HL-60 (cell line): ENCODE measurements around the gene OSBPL5.

Experiments used
- GABPA ChIP-seq: IDR thresholded peaks from 2 replicates; pipeline ENCODE4 v1.6.1; 2012; ENCODE audit warnings: low read depth
- POLR2AphosphoS5 ChIP-seq: IDR thresholded peaks from 2 replicates; pipeline ENCODE4 v1.6.1; 2012; ENCODE audit warnings: low read depth
- SPI1 ChIP-seq: IDR thresholded peaks from 2 replicates; pipeline ENCODE4 v1.6.1; 2012; ENCODE audit warnings: low read depth, mild to moderate bottlenecking, borderline replicate concordance
- TF ChIP-seq, protein P1 (sequence below): IDR thresholded peaks from one replicate; pipeline ENCODE4 v1.5.1; 2011; ENCODE audit warnings: low read length, control low read depth, inconsistent platforms; ENCODE audit not compliant: insufficient read depth
- TF ChIP-seq, protein P2 (sequence below): IDR thresholded peaks from 2 replicates; pipeline ENCODE4 v1.6.1; 2012; ENCODE audit warnings: low read depth; ENCODE audit not compliant: insufficient replicate concordance

DNA sequence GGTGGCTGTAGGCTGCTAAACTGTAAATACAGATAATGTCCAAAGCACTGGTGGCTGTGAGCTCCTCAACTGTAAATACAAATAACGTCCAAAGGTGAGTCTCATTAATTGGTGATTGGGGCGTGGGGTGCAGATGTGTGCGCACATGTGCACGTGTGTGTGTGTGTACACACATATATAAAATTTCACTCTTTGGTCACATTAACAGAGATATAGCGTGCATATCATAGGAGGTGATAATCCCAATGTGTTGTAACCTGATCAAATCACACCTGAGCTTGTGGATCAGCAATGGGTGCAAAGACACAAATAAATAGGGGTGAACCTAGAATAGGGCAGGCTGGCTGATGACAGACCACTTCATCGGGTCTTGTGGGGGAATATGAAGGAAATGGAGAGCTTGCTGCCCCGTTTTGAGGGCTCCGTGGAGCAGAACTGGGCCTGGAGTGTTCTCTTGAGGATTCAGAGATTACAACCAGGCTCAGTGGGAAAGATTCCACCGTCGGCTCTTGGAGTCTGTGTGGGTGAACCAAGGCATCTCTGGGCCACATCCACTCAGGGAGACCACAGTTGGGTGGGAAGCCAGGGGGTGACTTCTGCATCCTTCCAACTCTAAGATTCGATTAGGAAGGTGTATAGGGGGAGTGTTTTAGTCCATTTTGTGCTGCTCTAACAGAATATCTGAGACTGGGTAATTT, 24.9 kb upstream of the OSBPL5 start:
- TF ChIP-seq, protein P1, sequence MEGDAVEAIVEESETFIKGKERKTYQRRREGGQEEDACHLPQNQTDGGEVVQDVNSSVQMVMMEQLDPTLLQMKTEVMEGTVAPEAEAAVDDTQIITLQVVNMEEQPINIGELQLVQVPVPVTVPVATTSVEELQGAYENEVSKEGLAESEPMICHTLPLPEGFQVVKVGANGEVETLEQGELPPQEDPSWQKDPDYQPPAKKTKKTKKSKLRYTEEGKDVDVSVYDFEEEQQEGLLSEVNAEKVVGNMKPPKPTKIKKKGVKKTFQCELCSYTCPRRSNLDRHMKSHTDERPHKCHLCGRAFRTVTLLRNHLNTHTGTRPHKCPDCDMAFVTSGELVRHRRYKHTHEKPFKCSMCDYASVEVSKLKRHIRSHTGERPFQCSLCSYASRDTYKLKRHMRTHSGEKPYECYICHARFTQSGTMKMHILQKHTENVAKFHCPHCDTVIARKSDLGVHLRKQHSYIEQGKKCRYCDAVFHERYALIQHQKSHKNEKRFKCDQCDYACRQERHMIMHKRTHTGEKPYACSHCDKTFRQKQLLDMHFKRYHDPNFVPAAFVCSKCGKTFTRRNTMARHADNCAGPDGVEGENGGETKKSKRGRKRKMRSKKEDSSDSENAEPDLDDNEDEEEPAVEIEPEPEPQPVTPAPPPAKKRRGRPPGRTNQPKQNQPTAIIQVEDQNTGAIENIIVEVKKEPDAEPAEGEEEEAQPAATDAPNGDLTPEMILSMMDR, result no peak
- TF ChIP-seq POLR2AphosphoS5 (no peak), GABPA (no peak), SPI1 (no peak)
- TF ChIP-seq, protein P2, sequence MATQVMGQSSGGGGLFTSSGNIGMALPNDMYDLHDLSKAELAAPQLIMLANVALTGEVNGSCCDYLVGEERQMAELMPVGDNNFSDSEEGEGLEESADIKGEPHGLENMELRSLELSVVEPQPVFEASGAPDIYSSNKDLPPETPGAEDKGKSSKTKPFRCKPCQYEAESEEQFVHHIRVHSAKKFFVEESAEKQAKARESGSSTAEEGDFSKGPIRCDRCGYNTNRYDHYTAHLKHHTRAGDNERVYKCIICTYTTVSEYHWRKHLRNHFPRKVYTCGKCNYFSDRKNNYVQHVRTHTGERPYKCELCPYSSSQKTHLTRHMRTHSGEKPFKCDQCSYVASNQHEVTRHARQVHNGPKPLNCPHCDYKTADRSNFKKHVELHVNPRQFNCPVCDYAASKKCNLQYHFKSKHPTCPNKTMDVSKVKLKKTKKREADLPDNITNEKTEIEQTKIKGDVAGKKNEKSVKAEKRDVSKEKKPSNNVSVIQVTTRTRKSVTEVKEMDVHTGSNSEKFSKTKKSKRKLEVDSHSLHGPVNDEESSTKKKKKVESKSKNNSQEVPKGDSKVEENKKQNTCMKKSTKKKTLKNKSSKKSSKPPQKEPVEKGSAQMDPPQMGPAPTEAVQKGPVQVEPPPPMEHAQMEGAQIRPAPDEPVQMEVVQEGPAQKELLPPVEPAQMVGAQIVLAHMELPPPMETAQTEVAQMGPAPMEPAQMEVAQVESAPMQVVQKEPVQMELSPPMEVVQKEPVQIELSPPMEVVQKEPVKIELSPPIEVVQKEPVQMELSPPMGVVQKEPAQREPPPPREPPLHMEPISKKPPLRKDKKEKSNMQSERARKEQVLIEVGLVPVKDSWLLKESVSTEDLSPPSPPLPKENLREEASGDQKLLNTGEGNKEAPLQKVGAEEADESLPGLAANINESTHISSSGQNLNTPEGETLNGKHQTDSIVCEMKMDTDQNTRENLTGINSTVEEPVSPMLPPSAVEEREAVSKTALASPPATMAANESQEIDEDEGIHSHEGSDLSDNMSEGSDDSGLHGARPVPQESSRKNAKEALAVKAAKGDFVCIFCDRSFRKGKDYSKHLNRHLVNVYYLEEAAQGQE, result no peak
